Psoas muscle (tissue), 8 donors: ENCODE data around the gene SRSF5. TPM values are rescaled to one million over a fixed set of nuclear protein-coding genes. Genes with fewer than 3 reads are reported as not detected.
"Not testable (repeated sequence)": the region's sequence is repeated elsewhere in the genome, so short reads cannot be mapped to it uniquely, and the experiment has no call there.

ENCODE experiments used
- ATAC-seq, 4 donors: fragments of 200-7000 bp; cut with Tn5 transposase; one replicate each; pipeline ENCODE4 v1.9.1; 2020; ENCODE audit warnings: moderate library complexity in 3 of 4, mild to moderate bottlenecking in 2 of 4
- DNase-seq, 2 donors: peaks; one replicate each; pipeline ENCODE4 v3.0.0-alpha.2; 2020
- H3K27ac ChIP-seq: fragments of 200-600 bp; one replicate; pipeline ENCODE4 v1.8.0; 2022
- H3K27me3 ChIP-seq, 3 donors: fragments of 200-600 bp in 1 of 3; one replicate each; pipeline versions ENCODE4 v1.6.1 to v1.8.0; 2013 to 2022; ENCODE audit warnings: low read length in 2 of 3, mild to moderate bottlenecking in 2 of 3, moderate library complexity in 1 of 3; ENCODE audit not compliant: insufficient read depth in 3 of 3
- H3K36me3 ChIP-seq, 2 donors: fragments of 200-600 bp in 1 of 2; one replicate each; pipeline versions ENCODE4 v1.6.1 to v1.8.0; 2013 to 2022; ENCODE audit warnings: low read depth in 1 of 2, mild to moderate bottlenecking in 1 of 2, moderate library complexity in 1 of 2; ENCODE audit not compliant: insufficient read depth in 1 of 2
- H3K4me1 ChIP-seq: fragments of 200-600 bp; one replicate; pipeline ENCODE4 v1.8.0; 2022
- H3K4me3 ChIP-seq: fragments of 200-600 bp; one replicate; pipeline ENCODE4 v1.8.0; 2022; ENCODE audit warnings: mild to moderate bottlenecking
- H3K9me3 ChIP-seq: fragments of 200-600 bp; one replicate; pipeline ENCODE4 v1.8.0; 2022
- WGBS, 3 donors: extraction: QIAGEN DNeasy Blood & Tissue Kit; methylation state at CpG; one replicate each; pipeline versions ENCODE4 v1.1.6 to v1.1.7; 2013; 5-methylcytosine and 5-hydroxymethylcytosine counted together
- intact Hi-C, 2 donors: fragments of 100-400 bp; cut with DNase I; formaldehyde crosslinking; loops; one replicate each; pipeline versions ENCODE4 v1.11.0 to v1.14.2; 2022
- long read RNA-seq, 2 donors: library from polyadenylated mRNA; unstranded; transcript quantifications; one replicate each; pipeline ENCODE4 v2.0.0, GENCODE V29; 2021
- polyA plus RNA-seq, 3 donors: library from polyadenylated mRNA; stranded (reverse); fragments of 200-250 nt; gene quantifications; one replicate each; pipeline ENCODE4 v1.2.3, GENCODE V29; 2013
- total RNA-seq, 4 donors: library from RNA; stranded (reverse); fragmentation: NEBNext Ultra II Directional in 2 of 4; extraction: Animal tissue kit (Norgen Biotek cat#: 25700) in 2 of 4; gene quantifications; one replicate each; pipeline versions ENCODE4 v1.2.1 to v1.2.4, GENCODE V29; 2021 to 2023
- TF ChIP-seq, protein P1 (sequence below): fragments of 200-600 bp; IDR thresholded peaks from one replicate; pipeline ENCODE4 v1.8.0; 2022; ENCODE audit warnings: antibody characterized with exemption
- donor health status: healthy with polysubstance abuse.
- donor health status: DM: no; HTN: no; CAD: no; lungs with moderate emphysema.
- donor health status: Bipolar disorder and iron deficiency.
- donor health status: healthy.
- donor health status: DM: yes; HTN: yes; CAD: no.
- donor health status: DM: no; HTN: no; CAD: no.
- donor health status: DM: no; HTN: no; CAD: no.
- donor health status: DM: yes; HTN: yes; CAD: no.

SRSF5 gene
- total RNA-seq (100 to 1,000 TPM in 3 of 4 donors, 10 to 100 TPM in 1; 95.6 to 171 (median 104) TPM), polyA plus RNA-seq (100 to 1,000 TPM in 1 of 3 donors, 10 to 100 TPM in 2; 72.7 to 144 (median 93.8) TPM)
- long read RNA-seq, donor 1, transcript SRSF5-217 (8 exons, 1,500 nt): major isoform, 11 of 32 reads
- long read RNA-seq, donor 1, partial matches to known transcripts: 3 of 32 reads
- long read RNA-seq, donor 1, other reads (novel, unspliced or antisense): 14 of 32 reads
- long read RNA-seq, donor 2, transcript SRSF5-201 (8 exons, 1,638 nt): minor isoform, 7 of 77 reads
- long read RNA-seq, donor 2, transcript SRSF5-217 (8 exons, 1,500 nt): major isoform, 20 of 77 reads
- long read RNA-seq, donor 2, partial matches to known transcripts: 7 of 77 reads
- long read RNA-seq, donor 2, other reads (novel, unspliced or antisense): 40 of 77 reads

DNA sequence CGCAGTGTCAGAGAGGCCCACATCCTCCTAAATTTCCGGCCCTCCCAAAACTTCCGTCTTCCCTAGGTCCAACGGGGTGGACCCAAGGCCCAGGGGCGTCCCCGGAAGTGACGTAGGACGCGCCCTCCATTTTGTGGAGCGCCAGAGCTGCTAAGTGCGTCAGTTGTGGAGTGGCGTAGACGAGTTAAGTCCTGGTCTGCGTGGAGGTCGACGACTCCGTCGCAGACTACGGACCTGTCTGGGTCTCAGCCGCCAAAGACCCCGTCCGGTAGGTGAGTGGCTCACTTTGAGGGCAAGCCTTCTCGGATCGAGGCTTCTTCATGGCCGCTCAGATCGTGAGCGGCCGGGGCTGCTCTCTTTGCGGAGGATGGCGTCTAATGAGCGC is at the start of gene SRSF5:
SRSF5 (plus strand) TSS at position 159 of the 385 bp plus-strand sequence. CDS start 1,015 bp downstream, outside the sequence.
- ATAC-seq (peak; percentile 92 to 94 (median 92)), DNase-seq (peak; percentile 95 to 97)
- 0 to 1% (median 0%) methylated on average over 31 of the region's 31 CpGs for WGBS, 3 donors
- Histone ChIP-seq H3K27me3 (no peaks in the 10 kb centered on the region), H3K4me3 (peak within 1 kb of the TSS; percentile 97), H3K9me3 (no peaks in the 10 kb centered on the region), H3K36me3 (peaks cover 13 to 41% of the 10 kb centered on the region in 2 donors), H3K27ac (peak within 1 kb of the TSS; percentile 100), H3K4me1 (peaks cover 36% of the 10 kb centered on the region)
- intact Hi-C loops: loop anchor here in 1 of 2 donors (2.0 kb wide), 1 partner anchor 422 kb away; the partner anchor contains the start of gene SLC8A3
- TF ChIP-seq, protein P1, sequence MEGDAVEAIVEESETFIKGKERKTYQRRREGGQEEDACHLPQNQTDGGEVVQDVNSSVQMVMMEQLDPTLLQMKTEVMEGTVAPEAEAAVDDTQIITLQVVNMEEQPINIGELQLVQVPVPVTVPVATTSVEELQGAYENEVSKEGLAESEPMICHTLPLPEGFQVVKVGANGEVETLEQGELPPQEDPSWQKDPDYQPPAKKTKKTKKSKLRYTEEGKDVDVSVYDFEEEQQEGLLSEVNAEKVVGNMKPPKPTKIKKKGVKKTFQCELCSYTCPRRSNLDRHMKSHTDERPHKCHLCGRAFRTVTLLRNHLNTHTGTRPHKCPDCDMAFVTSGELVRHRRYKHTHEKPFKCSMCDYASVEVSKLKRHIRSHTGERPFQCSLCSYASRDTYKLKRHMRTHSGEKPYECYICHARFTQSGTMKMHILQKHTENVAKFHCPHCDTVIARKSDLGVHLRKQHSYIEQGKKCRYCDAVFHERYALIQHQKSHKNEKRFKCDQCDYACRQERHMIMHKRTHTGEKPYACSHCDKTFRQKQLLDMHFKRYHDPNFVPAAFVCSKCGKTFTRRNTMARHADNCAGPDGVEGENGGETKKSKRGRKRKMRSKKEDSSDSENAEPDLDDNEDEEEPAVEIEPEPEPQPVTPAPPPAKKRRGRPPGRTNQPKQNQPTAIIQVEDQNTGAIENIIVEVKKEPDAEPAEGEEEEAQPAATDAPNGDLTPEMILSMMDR: no peak

DNA sequence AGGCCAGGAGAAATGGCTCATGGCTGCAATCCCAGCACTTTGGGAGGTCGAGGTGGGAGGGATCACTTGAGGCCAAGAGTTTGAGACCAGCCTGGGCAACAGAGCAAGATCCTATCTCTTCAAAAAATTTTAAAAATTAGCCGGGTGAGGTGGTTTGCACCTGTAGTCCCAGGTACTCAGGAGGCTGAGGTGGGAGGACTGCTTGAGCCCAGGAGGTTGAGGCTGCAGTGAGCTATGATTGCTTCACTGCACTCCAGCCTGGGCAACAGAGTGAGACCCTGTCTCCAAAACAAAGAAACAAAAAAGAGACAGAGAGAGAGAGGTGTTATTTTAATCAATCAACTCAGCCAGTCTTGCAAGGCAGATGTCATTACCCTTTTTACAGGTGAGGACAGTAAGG is 48.3 kb upstream of the SRSF5 start:
- 75 to 91% (median 91%) methylated on average over 2 of the region's 2 CpGs for WGBS, 3 donors
- intact Hi-C loops, H3K27me3 ChIP-seq: not testable (repeated sequence)

DNA sequence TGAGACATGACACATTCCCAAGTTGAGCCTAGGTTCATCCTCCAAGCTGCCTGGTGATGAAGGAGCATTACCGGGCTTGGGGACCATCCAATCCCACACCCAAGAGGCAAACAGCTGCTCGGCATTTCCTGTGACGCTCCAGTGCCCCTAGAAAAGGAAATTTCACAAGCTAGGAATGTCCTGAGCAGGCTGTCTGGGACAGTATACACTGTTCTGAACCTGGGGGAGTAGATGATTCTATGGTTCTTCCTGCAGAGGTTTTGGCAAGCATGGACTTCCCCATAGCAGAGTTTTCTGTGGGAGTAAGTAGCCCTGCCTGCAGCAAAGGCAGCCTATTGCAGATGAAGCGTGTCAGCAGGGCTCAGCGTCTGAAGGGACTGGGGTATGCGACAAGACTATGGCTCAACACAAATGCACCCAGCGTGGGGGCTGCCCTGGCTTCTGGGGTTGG is 47.4 kb upstream of the SRSF5 start:
- Histone ChIP-seq H3K36me3 (peaks cover 0 to 1% of the 10 kb centered on the region in 2 donors), H3K27ac (peak overlapping the region; percentile 53), H3K4me3 (no peak overlapping the region), H3K27me3 (no peaks in the 10 kb centered on the region), H3K9me3 (no peaks in the 10 kb centered on the region), H3K4me1 (peaks cover 14% of the 10 kb centered on the region)
- DNase-seq (peak in 1 of 2 donors; percentile 47), ATAC-seq (peak; percentile 55 to 68 (median 60))
- WGBS, 3 donors: 32 to 38% (median 35%) methylated on average over 7 of the region's 7 CpGs
- intact Hi-C loops: no loop called here
- TF ChIP-seq, protein P1: no peak

More for the DNA sequence above, 48.3 kb upstream of the SRSF5 start:
- not testable (repeated sequence) for H3K36me3 ChIP-seq, ATAC-seq, DNase-seq, H3K9me3 ChIP-seq, H3K4me3 ChIP-seq, H3K27ac ChIP-seq
- peaks cover 20% of the 10 kb centered on the region for H3K4me1 ChIP-seq

DNA sequence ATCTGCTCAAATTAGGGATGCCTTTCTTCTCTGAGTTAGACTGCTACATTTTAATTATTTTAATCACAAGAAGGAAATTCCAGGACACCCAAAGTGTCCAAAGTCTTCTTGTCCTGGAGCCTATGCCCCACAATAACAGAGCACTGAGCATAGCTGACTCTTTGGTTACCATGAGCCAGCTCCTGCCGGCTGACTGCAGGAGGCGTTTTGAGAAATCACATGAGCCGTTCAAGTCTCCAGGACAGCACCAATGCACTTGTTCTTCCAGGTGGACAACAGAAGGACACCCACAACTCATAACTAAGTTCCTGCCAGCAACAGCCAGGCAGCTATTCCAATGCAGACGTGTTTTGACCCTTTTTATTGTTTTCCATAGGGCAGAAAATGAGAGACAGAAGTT is 46.0 kb upstream of the SRSF5 start:
- 76 to 91% (median 81%) methylated on average over 4 of the region's 4 CpGs for WGBS, 3 donors

More for the DNA sequence above, 46.0 kb upstream of the SRSF5 start:
- Histone ChIP-seq H3K36me3 (no peaks in the 10 kb centered on the region), H3K4me3 (no peak overlapping the region), H3K27me3 (no peaks in the 10 kb centered on the region), H3K27ac (no peak overlapping the region), H3K4me1 (peaks cover 13% of the 10 kb centered on the region), H3K9me3 (no peaks in the 10 kb centered on the region)
- TF ChIP-seq, protein P1: no peak
- DNase-seq (no peak), ATAC-seq (no peak)
- intact Hi-C loops: no loop called here
